MV-4-11 (cell line): ENCODE measurements around the gene HHATL.

Source experiments
- DNase-seq: peaks from one replicate; lab custom pipeline; 2025; lab: John Stamatoyannopoulos, UW

The HHATL gene

DNA sequence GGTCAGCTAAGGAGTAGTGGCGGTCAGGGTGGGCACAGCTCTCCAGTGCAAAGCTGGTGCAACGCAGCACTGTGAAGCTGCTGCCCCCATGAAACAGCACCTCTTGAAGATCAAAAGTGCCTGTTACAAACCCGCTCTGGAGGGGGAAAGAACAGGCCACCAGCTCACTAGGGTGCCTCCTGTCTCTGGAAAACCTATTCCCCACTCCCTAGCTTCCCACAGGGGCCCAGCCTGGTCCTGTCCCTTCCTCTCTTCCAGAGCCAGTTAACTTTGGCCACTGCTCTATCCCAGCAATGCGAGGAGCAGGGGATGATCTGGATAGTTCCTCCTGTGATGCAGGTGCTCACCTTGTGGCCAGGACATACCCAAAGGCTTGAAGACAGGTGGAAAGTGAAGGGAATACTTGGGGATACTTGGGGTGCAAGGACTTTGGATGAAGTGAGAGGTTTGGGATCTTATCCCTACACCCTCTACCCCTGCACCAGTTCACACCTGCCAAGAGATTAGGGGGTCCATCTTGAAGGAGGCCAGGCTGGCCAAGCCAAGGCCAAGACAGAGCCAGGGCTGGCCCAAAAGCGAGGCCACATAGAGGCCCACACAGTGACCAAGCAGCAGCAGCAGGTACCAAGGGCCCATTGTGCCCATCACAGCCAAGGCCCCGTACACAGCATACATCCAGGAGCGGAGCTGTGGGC lies 4.2 kb downstream of the HHATL start:
- no peak for DNase-seq

DNA sequence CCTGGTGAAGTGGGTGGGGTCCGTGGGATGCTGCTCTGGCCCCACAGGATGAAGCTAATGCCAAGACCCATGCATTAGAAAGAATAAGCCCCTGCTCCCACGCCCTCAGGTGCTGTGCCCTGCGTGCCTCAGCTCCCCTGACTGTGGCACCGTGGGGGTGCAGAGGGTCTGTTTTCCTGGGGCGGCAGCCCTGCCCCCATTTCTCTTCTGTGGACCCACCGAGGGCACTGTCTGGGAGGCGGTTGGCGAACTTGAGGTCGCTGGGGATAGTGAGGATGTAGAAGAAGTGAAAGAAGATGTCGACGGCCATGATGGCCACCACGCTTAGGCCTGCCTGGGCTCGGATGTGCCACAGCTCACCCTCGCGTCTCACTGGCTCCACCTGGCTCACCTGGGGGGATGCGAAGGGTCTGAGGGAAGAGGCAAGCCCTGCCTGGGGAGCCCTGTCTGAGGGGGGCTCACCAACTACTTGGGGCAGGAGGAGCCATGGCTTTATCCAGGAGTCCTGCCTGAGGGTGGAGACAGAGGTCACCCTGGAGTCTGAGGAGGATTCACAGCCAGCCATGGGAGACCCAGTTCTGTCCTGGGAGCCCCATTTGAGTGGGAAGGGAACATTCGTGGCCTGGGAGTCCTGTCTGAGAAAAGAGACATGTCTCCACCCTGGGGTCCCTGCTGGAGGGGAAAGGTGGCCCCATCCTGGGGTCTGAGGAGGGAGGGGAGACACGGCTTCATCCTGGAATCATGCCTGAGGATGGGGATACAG lies 5.1 kb downstream of the HHATL start:
- no peak for DNase-seq

DNA sequence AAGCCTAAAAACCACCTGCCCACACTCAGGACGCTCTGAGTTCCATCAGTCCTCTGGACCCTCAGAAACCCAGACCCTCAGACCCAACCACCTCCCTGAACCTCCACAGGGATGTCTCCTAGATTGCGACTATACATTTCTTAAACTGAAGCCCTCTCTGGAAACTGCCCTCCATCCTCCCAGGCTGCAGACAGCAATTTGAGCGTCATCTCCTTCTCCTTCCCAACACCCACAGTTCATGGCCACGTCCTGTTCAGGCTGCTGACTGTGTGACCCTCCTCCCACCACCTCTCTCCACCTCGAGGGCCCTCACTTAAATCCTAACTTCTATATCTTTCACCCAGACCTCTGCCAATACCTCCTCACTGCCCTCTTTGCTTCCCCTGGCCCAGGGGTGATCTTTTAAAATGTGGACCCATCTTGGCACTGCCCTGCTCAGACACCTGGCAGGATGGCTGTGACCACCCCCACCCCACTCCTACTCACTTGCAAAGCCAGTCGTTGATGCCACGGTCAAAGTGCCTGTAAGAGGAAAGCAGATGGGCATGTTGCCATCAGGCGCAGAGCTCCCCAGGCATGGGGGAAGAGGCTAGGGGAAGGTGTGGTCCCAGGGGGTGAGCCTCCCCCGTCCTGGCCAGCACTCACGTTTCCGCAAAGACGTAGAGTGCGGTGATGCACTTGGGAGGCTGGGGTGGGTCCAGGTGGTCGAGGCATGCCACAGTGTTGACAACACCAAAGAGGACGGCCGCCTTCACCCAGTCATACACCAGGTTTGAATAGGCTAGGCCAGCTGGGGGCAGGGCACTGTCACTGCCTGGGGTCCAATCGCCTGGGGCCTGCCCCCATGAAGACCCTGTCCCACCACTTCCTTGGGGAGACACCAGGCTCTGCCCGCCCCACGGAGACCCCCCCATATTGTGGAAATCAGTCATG lies 6.0 kb downstream of the HHATL start:
- no peak for DNase-seq

DNA sequence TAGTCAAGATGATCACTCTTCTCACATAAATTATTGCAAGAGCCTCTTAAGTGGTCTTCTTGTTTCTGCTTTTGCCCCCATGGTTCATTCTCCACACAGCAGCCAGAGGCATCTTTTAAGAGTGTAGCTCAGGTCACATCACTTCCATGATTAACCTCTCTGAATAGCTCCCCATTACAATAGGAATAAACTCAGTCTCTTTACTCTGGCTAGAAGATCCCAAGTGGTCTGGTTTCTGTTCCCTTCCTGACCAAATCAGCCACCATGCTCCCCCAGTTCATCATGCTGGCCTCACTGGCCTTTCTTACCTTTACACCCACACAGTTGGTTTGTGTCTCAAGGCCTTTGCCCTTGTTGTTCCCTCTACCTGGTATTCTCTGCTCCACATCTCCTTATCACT lies 8.2 kb downstream of the HHATL start:
- no peak for DNase-seq

DNA sequence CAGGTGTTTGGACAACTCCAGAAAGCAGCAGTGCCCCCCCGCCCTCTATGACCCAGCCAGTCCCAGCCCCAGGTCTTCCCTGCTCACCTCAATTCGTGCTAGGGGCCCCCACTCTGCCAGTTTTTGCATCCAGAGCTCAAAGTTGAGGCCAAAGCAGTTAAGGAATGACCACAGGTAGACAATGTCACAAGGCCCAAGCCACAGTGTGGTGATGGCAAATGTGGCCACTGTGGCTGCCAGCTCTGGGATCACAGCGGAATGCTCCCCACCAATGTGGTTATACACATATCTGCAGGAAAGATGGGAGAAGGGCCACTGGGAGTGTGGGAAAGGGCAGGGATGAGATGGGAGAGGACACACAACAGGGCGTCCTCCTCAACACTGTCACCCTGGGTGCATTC lies 9.1 kb downstream of the HHATL start:
- DNase-seq: no peak

DNA sequence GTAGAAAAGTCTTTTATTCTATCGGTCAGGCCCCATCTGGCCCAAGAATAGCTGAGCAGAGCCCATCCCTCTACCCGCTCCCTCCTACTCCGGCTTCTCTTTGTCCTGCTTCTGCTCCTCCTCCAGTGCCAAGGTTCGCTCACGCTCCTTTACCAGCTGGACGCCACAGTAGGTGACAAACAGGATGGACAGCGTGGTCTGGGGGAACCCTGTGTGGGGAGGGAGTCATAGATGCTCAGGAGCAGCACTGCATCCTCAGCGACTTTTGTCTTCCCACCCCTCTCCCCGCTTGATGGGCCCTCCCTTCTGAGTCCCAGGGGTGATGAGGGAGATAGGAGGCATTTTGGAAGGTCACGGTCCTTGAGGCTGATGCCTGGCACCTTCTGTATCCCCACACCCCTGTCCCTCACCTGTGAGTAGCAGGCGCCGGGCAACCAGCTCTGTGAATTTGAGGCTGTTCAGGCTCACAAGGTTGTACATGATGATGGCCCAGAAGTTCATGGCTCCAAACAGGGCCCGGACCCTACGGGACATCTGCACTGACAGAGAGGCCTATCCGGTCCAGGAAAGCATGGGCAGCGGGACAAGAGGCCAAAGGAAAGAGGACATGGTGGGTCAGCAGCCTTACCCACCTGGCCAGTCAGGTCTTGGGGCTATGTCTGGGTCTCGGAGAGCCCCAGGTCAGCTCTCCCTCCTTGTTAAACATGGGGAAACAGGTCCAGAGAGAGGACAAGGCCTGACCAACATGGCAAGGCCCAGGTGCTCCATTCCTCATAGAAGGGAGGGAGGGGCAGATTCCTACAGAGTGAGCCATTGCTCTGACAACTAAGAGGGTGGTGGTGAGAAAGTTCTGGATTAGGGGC lies 9.7 kb downstream of the HHATL start:
- DNase-seq: no peak

DNA sequence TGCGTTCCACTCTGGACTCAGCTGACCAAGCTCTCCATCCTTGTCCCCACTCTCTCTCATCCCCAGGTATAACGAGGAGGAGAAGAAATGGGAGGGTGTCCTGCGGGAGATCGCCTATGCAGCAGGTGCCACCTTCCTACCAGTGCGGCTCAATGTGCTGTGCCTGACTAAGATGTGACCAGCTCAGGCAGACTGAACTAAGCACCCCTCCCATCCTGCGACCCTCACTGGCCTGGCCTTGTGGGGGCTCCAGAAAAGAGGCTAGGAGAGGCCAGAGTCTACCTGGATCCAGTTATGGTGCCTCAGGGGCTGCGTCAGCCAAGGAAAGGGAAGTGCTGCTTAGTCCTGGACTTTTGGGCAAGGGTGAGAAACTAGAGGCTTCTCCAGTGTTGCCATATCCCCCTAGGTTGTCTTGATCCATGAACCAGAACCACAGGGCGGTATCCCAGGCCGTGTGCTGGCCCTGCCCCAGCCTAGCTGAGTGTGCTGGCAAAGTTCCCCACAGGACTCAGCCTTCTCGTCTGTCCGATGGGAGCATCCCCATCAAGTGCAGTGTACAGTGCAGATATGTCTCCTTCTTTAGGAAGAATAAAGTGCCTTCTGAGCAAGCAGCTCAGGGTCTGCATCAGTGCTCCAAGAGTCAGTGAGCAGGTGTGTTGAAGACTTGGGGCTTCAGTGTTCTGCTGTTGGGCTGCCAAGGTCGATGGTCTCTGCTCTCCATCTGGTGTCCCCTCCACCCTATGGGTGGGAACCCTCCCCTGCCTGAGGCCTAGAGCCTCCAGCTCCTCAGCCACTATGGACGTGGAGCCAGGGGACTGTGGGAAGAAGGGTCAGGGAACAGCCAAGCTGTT lies 10.6 kb downstream of the HHATL start:
- DNase-seq: no peak

DNA sequence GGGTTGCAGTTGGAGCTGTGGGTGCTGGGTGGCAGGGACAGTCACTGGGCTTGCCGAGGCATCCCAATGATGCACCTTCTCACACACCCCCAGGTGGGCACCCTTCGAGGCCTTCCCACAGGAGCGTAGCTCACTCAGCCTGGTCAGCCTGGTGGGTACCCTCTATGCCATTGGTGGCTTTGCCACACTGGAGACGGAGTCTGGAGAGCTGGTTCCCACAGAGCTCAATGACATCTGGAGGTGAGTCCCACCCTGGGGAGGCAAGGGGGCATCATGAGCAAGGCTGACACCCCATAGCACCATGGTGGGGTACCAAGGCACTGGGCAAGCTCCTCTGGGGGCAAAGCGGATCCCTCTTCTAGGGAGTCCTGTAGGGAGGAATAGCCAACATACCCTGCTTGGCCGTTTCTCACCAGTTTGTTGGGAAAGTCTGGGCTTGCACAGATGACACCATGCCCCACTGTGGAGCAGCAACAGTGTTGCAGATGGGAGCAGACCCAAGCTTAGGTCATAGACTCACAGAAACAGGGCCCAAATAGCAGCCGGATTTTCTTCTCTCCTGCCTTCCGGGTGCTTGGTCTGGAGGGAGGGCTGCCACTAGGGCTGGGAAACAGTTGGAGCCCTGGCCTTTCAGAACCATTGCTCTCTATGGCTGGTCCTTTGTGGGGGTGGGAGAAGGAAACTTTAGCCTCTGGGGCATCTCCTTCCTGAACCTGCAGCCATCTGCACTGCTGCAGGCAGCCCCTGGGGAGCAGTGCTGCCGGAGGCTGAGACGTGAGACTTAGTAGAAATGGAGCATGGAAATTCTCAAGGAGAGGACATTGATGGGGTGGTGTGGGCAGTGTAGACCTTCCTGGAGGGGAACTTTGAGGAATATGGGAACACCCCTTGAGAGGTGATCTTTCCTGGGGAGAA lies 11.6 kb downstream of the HHATL start:
- DNase-seq: no peak

DNA sequence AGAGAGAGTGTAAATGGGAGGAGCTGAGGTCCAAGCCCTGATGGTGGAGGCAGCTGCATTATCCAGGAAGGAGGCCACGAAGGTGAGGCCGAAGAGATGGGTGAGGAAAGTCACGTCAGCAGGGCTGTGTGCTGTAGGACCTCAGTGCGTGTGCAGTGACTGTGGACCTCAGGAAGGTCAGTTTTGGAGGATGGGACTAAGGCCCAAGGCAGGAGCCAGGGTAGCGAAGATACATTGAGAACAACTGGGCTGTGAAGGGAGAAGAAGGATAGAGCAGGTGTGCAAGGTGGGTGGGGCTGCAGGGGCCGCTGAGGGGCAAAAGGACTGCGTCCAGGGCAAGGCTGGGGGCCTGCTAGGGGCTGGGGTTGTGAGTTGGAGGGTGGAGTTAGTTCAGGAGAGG lies 12.4 kb downstream of the HHATL start:
- DNase-seq: no peak

DNA sequence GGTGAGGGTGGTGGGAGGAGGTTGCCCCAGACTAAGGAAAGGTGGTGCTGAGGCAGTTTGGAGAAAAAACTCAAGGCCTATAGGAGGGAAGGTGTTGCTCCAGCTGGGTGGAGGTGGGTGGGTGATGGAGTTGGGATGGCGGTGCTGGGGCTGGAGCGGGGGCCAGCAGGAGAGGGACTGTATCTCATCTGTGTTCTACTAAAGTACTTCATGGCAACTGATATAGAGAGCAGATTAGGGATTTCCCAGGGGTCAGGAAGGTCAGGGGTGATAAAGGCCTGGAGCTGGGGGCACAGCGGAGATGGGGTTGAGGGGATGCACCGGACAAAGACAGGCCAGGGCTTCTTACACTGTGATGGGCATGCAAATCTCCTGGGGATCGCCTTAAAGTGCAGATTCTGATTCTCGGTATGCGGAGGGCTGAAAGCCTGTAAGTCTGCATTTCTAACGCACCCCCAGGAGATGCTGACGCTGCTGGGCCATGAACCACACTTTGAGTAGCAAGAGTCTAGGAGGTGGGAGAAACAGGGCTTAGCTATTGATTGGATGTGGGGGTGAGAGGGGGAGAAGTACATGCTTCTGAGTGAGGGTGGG lies 13.1 kb downstream of the HHATL start:
- DNase-seq: no peak

DNA sequence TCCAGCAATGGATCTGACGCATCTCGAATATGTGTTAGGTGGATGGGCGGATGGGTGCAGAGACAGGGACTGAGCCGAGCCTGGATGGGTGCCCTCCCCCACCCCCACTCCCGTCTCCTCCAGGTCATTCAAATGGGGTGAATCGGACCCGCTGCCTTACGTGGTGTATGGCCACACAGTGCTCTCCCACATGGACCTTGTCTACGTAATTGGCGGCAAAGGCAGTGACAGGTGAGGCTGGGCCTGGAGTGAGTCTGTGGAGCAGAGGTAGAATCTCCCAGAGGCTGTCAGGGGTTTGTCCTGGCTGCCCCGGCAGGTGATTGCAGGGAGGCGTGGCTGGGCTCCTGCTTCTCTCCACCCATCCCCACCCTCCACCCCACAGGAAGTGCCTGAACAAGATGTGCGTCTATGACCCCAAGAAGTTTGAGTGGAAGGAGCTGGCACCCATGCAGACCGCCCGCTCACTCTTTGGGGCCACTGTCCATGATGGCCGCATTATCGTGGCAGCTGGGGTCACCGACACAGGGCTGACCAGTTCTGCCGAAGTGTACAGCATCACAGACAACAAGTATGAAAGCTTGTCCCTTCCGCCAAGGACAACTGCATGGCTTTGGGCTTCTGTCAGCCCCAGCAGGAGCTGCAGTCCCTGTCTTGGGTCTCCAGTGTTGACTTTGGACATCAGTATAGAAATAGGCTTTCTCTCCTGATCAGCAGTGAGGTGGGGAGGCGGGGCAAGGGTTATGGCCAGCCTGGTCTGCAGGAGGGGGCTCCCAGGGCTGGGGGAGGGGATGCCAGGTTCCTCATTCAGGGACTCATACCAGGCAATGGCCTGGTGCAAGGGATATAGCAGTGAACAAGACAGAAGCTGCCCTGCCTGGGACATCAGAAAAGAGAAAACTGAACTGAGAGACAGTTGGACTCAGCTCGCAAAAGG lies 13.8 kb downstream of the HHATL start:
- no peak for DNase-seq

DNA sequence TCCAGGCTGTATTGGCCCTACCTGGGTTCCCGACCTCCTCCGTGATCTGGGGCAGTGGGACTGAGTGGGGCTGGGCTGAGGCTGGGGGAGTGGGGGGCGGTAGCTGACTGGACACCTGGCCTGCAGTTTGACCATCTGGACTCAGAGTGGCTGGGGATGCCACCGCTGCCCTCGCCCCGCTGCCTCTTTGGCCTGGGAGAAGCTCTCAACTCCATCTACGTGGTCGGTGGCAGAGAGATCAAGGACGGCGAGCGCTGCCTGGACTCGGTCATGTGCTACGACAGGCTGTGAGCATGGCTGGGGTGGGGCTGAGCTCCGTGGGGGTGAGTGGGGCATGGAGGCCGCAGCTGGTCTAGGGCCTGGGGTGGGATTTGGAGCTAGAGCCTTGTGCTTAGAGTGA lies 14.6 kb downstream of the HHATL start:
- no peak for DNase-seq

DNA sequence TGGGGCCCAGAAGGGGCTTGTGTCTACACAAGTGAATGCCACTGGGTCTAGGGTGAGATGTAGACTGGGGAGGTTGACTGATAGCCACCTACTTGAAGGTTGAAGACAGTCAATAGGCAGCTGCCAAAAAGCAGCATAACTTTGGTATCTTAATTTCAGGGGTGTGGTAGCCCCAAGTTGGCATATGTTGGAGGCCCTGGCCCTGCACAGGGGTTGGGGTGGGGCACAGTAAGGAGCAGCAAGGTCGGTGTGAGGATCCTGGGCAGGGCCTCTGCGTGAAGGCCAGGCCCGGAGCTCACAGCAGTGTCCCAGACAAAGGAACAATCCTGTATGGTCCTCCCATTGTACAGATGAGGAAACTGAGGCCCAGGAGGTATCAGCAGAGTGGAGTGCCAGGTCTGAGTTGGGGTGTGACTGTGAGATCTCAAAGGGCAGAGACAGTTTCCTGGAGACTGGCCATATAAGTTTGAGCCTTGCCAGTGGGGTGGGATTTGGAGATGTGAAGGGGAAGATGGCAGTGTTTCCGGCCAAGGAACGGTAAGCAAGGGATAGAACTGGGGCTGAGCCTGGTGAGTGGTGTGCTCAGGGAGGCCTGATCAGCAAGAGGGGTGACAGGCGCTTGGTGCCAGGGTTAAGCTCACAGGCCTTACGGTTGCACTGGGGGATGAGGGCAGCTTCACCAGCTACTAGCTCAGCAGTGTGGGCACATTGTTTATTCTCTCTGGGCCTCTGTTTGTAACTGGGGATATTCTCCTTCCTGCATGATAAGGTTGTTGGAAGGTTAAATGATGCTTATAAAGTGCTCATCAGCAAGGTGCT lies 15.6 kb downstream of the HHATL start:
- DNase-seq: no peak

DNA sequence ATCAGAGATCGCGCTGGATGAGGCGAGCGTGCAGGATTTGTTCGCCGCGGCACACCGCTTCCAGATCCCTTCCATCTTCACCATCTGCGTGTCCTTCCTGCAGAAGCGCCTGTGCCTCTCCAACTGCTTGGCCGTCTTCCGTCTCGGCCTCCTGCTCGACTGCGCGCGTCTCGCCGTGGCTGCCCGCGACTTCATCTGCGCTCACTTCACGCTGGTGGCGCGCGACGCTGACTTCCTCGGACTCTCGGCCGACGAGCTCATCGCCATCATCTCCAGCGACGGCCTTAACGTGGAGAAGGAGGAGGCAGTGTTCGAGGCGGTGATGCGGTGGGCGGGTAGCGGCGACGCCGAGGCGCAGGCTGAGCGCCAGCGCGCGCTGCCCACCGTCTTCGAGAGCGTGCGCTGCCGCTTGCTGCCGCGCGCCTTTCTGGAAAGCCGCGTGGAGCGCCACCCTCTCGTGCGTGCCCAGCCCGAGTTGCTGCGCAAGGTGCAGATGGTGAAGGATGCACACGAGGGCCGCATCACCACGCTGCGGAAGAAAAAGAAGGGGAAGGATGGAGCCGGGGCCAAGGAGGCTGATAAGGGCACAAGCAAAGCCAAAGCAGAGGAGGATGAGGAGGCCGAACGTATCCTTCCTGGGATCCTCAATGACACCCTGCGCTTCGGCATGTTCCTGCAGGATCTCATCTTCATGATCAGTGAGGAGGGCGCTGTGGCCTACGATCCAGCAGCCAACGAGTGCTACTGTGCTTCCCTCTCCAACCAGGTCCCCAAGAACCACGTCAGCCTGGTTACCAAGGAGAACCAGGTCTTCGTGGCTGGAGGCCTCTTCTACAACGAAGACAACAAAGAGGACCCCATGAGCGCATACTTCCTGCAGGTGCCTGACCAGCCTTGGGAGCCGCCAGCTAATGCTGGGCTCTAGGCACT lies 16.4 kb downstream of the HHATL start:
- DNase-seq: no peak

DNA sequence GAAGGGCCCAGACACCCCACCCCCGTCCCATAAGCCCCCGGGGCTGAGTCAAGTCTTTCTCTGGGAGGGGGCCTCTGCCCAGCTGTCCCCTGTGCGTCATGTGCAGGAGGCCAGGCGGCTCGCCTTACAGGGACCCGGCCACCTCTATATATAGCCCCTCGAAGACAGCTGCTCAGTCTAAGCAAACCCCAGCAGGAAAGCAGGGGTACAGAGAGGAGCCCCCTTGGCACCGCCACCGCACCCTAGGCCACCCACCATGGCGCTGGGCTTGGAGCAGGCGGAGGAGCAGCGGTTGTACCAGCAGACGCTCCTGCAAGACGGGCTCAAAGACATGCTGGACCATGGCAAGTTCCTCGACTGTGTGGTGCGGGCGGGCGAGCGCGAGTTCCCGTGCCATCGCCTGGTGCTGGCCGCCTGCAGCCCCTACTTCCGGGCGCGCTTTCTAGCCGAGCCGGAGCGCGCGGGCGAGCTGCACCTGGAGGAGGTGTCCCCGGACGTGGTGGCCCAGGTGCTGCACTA lies 17.2 kb downstream of the HHATL start, which contains the start of gene KLHL40:
Gene KLHL40, plus strand, starts transcription at position 175 of the 519 bp plus-strand sequence. Its CDS starts 82 bp downstream, at position 257.
- DNase-seq: no peak
